Ishikawa (cell line): ENCODE results near the gene BCAR1.

Experiments
- CEBPB ChIP-seq: IDR thresholded peaks from 2 replicates; pipeline ENCODE4 v1.6.1; 2012
- CREB1 ChIP-seq: IDR thresholded peaks from 2 replicates; pipeline ENCODE4 v1.6.1; 2012; ENCODE audit warnings: low read depth
- EGR1 ChIP-seq: IDR thresholded peaks from 2 replicates; pipeline ENCODE4 v1.6.1; 2012
- EP300 ChIP-seq: IDR thresholded peaks from 2 replicates; pipeline ENCODE4 v1.6.1; 2012; ENCODE audit warnings: borderline replicate concordance
- FOXM1 ChIP-seq: IDR thresholded peaks from 2 replicates; pipeline ENCODE4 v1.6.1; 2012; ENCODE audit warnings: low read depth, borderline replicate concordance
- MAX ChIP-seq: IDR thresholded peaks from 2 replicates; pipeline ENCODE4 v1.6.1; 2012
- NFIC ChIP-seq: IDR thresholded peaks from 2 replicates; pipeline ENCODE4 v1.6.1; 2012
- RAD21 ChIP-seq: IDR thresholded peaks from 2 replicates; pipeline ENCODE4 v1.6.1; 2012; ENCODE audit warnings: low read depth
- TAF1 ChIP-seq: IDR thresholded peaks from 2 replicates; pipeline ENCODE4 v1.6.1; 2012; ENCODE audit warnings: low read depth, mild to moderate bottlenecking
- TCF12 ChIP-seq: IDR thresholded peaks from 2 replicates; pipeline ENCODE4 v1.6.1; 2012; ENCODE audit warnings: low read depth
- TEAD4 ChIP-seq: IDR thresholded peaks from 2 replicates; pipeline ENCODE4 v1.6.1; 2012
- USF1 ChIP-seq: IDR thresholded peaks from 2 replicates; pipeline ENCODE4 v1.6.1; 2012
- YY1 ChIP-seq: IDR thresholded peaks from 2 replicates; pipeline ENCODE4 v1.6.1; 2012; ENCODE audit warnings: low read depth
- ZBTB7A ChIP-seq: IDR thresholded peaks from 2 replicates; pipeline ENCODE4 v1.6.1; 2012; ENCODE audit warnings: low read depth
- TF ChIP-seq, protein P1 (sequence below): IDR thresholded peaks from 2 replicates; pipeline ENCODE4 v1.6.1; 2012; ENCODE audit warnings: low read depth, mild to moderate bottlenecking

BCAR1 gene

GRCh38 chr16:75203667-75204409 is 47.6 kb downstream of the BCAR1 start:
- TF ChIP-seq EGR1 (no peak), EP300 (no peak), MAX (no peak), CREB1 (no peak), NFIC (no peak), FOXM1 (no peak), ZBTB7A (no peak), USF1 (no peak), TCF12 (no peak), TAF1 (no peak), CEBPB (no peak), RAD21 (no peak), TEAD4 (no peak)
- TF ChIP-seq, protein P1, sequence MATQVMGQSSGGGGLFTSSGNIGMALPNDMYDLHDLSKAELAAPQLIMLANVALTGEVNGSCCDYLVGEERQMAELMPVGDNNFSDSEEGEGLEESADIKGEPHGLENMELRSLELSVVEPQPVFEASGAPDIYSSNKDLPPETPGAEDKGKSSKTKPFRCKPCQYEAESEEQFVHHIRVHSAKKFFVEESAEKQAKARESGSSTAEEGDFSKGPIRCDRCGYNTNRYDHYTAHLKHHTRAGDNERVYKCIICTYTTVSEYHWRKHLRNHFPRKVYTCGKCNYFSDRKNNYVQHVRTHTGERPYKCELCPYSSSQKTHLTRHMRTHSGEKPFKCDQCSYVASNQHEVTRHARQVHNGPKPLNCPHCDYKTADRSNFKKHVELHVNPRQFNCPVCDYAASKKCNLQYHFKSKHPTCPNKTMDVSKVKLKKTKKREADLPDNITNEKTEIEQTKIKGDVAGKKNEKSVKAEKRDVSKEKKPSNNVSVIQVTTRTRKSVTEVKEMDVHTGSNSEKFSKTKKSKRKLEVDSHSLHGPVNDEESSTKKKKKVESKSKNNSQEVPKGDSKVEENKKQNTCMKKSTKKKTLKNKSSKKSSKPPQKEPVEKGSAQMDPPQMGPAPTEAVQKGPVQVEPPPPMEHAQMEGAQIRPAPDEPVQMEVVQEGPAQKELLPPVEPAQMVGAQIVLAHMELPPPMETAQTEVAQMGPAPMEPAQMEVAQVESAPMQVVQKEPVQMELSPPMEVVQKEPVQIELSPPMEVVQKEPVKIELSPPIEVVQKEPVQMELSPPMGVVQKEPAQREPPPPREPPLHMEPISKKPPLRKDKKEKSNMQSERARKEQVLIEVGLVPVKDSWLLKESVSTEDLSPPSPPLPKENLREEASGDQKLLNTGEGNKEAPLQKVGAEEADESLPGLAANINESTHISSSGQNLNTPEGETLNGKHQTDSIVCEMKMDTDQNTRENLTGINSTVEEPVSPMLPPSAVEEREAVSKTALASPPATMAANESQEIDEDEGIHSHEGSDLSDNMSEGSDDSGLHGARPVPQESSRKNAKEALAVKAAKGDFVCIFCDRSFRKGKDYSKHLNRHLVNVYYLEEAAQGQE = no peak

DNA sequence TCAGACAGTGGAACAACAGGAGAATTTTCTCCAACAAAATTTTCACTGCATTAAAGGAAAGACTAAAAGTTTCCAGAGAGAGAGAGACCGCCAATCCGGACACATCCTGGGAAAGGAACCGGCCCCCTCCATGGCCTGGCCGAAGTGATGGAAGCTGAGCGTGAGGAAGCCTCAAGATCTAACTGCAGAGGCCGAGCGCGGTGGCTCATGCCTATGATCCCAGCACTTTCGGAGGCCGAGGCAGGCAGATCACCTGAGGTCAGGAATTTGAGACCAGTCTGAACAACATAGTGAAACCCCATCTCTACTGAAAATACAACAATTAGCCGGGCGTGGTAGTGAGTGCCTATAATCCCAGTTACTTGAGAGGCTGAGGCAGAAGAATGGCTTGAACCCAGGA is 48.3 kb downstream of the BCAR1 start:
- TF ChIP-seq, protein P1 = no peak
- TF ChIP-seq YY1 (no peak), ZBTB7A (no peak), MAX (no peak), FOXM1 (no peak), TCF12 (no peak), CREB1 (no peak), TAF1 (no peak), CEBPB (no peak), EGR1 (no peak), EP300 (no peak), USF1 (no peak), NFIC (no peak), TEAD4 (no peak), RAD21 (no peak)

DNA sequence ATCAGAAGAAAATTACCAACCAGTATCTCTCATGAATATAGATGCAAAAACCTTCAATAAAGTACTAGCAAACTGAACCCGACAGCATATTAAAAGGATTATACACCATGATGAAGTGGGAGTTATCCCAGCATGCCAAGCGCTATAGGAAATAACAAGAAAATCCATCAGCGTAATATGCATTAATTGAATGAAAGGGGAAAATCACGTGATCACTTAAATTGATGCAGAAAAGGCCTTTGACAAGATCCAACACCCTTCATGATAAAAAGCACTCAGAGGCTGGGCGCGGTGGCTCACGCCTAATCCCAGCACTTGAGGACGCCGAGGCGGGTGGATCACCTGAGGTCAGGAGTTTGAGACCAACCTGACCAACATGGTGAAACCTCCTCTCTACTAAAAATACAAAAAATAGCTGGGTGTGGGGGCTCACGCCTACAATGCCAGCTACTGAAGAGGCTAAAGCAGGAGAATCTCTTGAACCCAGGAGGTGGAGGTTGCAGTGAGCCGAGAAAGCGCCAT is 49.3 kb downstream of the BCAR1 start:
- TF ChIP-seq RAD21 (no peak), EP300 (no peak), CREB1 (no peak), EGR1 (no peak), FOXM1 (no peak)

DNA sequence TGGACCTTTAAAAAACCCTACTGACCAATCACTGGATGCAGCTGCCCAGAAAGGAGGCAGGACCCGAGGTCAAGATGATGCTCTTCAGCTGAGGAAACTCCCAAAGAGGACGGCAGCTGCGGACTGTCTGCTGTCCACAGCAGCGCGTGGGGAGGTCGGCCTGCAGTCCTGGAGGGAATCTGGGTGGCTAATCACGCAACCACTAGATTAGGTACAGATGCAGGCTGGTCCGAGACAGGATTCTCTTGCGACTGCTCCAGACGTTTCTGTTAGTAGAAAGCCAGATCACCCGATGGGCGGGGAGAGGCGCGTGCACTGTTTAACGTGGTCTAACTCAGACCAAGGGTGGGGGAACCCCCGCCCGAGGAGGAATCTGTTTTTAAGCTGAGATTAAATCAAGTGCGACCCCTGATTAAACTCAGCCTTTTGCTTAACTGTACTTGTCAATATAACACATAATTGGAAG is 53.3 kb downstream of the BCAR1 start:
- TF ChIP-seq NFIC = no peak
- no peak for TF ChIP-seq FOXM1
- TF ChIP-seq EP300 = no peak
- no peak for TF ChIP-seq CREB1
- no peak for TF ChIP-seq CEBPB
- no peak for TF ChIP-seq MAX
- TF ChIP-seq TCF12 = no peak
- TF ChIP-seq ZBTB7A = no peak
- TF ChIP-seq YY1 = no peak
- no peak for TF ChIP-seq TAF1
- TF ChIP-seq, protein P1 = no peak
- no peak for TF ChIP-seq EGR1
- no peak for TF ChIP-seq RAD21
- no peak for TF ChIP-seq TEAD4
